Esophagus muscularis mucosa (tissue), 4 donors: ENCODE data around the gene UBE2Z. TPM values are rescaled to one million over a fixed set of nuclear protein-coding genes. Genes with fewer than 3 reads are reported as not detected.
"Not testable (repeated sequence)": the region's sequence is repeated elsewhere in the genome, so short reads cannot be mapped to it uniquely, and the experiment has no call there.

Experiments
- DNase-seq: peaks from one replicate; pipeline ENCODE4 v3.0.0-alpha.2; 2017; ENCODE audit errors: extremely low spot score
- H3K27ac ChIP-seq, 4 donors: fragments of 200-600 bp; sonication (generic); replicated peaks in 1 of 4; 1 replicate in 3 of 4; 2 replicates in 1 of 4; pipeline ENCODE4 v1.5.1; 2016 to 2019; ENCODE audit warnings: mild to moderate bottlenecking in 1 of 4
- H3K27me3 ChIP-seq, 4 donors: fragments of 200-600 bp; sonication (generic); one replicate each; pipeline versions ENCODE4 v1.5.1 to v1.6.0; 2016 to 2019
- H3K36me3 ChIP-seq, 4 donors: fragments of 200-600 bp; sonication (generic); one replicate each; pipeline ENCODE4 v1.5.1; 2016 to 2019
- H3K4me1 ChIP-seq, 4 donors: fragments of 200-600 bp; sonication (generic); one replicate each; pipeline ENCODE4 v1.5.1; 2016 to 2019
- H3K4me3 ChIP-seq, 4 donors: fragments of 200-600 bp; sonication (generic); 1 replicate in 2 of 4; 2 replicates in 2 of 4; pipeline ENCODE4 v1.5.1; 2016 to 2019; ENCODE audit warnings: mild to moderate bottlenecking in 4 of 4, moderate library complexity in 1 of 4
- H3K9me3 ChIP-seq, 4 donors: fragments of 200-600 bp; sonication (generic); 1 replicate in 3 of 4; 2 replicates in 1 of 4; pipeline ENCODE4 v1.5.1; 2016 to 2019
- CTCF ChIP-seq, 3 experiments: fragments of 200-600 bp in 2 of 3; fragments of 450-650 bp in 1 of 3; sonication (generic) in 2 of 3; IDR thresholded peaks; one replicate each; pipeline ENCODE4 v1.5.1; 2017 to 2019; ENCODE audit warnings: antibody characterized with exemption in 3 of 3, mild to moderate bottlenecking in 2 of 3, moderate library complexity in 1 of 3
- EP300 ChIP-seq: sonication (generic); formaldehyde crosslinking; IDR thresholded peaks from one replicate; pipeline ENCODE4 v1.6.1; 2017; ENCODE audit warnings: antibody characterized with exemption
- POLR2A ChIP-seq: fragments of 450-650 bp; IDR thresholded peaks from one replicate; pipeline ENCODE4 v1.6.1; 2017; ENCODE audit warnings: antibody characterized with exemption, moderate library complexity, mild to moderate bottlenecking, low read depth
- POLR2AphosphoS5 ChIP-seq, 2 donors: sonication (generic); formaldehyde crosslinking; IDR thresholded peaks; one replicate each; pipeline ENCODE4 v1.6.1; 2017; ENCODE audit warnings: antibody characterized with exemption in 2 of 2
- WGBS: methylation state at CpG from one replicate; pipeline ENCODE4 v1.1.5; 2018; 5-methylcytosine and 5-hydroxymethylcytosine counted together
- intact Hi-C: fragments of 100-400 bp; cut with DNase I; formaldehyde crosslinking; loops from one replicate; pipeline ENCODE4 v1.15.1; 2023
- total RNA-seq, 4 donors: library from RNA; depleted of rRNA; stranded (reverse); fragments of >200 nt; gene quantifications; one replicate each; pipeline versions ENCODE4 v1.1.0 to v1.2.1, GENCODE V29; 2016

The UBE2Z gene
- total RNA-seq, 4 donors from 2014 or later = 46.4 to 76.4 (median 62.9) TPM

GRCh38 chr17:48944515-48945260, 36.5 kb downstream of the UBE2Z start, which contains the start of gene SNF8:
Gene SNF8, minus strand, starts transcription at chr17:48944842. Its CDS starts 108 bp downstream, at chr17:48944734.
- TF ChIP-seq POLR2A = peak; percentile 62
- peak; percentile 92 to 96 for TF ChIP-seq POLR2AphosphoS5 (IDR thresholded peaks at IDR 0.05)
- TF ChIP-seq EP300 = no peak
- TF ChIP-seq CTCF (IDR thresholded peaks at IDR 0.05) = no peak
- Histone ChIP-seq H3K27me3 (peaks cover 0 to 10% (median 0%) of the 10 kb centered on the region in 4 donors), H3K27ac (peak within 1 kb of the TSS; percentile 84 to 93 (median 88)), H3K4me1 (peaks cover 18 to 35% (median 28%) of the 10 kb centered on the region in 4 donors), H3K36me3 (peaks cover 11 to 28% (median 18%) of the 10 kb centered on the region in 4 donors), H3K4me3 (peak within 1 kb of the TSS; percentile 91 to 93 (median 92)), H3K9me3 (no peaks in the 10 kb centered on the region)
- WGBS = 6% methylated on average over 35 of the region's 55 CpGs
- DNase-seq = peak; percentile 96
- intact Hi-C loops = loop anchor here (5.0 kb wide), 1 partner anchor 37 kb away; the partner anchor contains the start of gene UBE2Z

- Histone ChIP-seq H3K4me3 (peak overlapping the region; percentile 91 to 93 (median 92)), H3K27ac (peak overlapping the region; percentile 84 to 93 (median 88)), H3K4me1 (peaks cover 18 to 35% (median 28%) of the 10 kb centered on the region in 4 donors), H3K36me3 (peaks cover 5 to 23% (median 13%) of the 10 kb centered on the region in 4 donors)
- H3K27me3 ChIP-seq, intact Hi-C loops, H3K9me3 ChIP-seq, DNase-seq: not testable (repeated sequence)
- WGBS = 90% methylated on average over 16 of the region's 16 CpGs
These were observed 37.0 kb downstream of the UBE2Z start for GRCh38 chr17:48945261-48945651.

- Histone ChIP-seq H3K27ac (no peak overlapping the region), H3K27me3 (peaks cover 0 to 62% (median 9%) of the 10 kb centered on the region in 4 donors), H3K36me3 (no peaks in the 10 kb centered on the region), H3K9me3 (no peaks in the 10 kb centered on the region), H3K4me3 (no peak overlapping the region), H3K4me1 (no peaks in the 10 kb centered on the region)
- TF ChIP-seq EP300 (no peak), POLR2A (no peak), CTCF (IDR thresholded peaks at IDR 0.05) (no peak)
- DNase-seq = no peak
- 74% methylated on average over 5 of the region's 5 CpGs for WGBS
- intact Hi-C loops = no loop called here
These were observed 43.4 kb downstream of the UBE2Z start for GRCh38 chr17:48951572-48951971.

GRCh38 chr17:48952904-48953303, 44.7 kb downstream of the UBE2Z start:
- TF ChIP-seq POLR2AphosphoS5 (IDR thresholded peaks at IDR 0.05) = no peak
- intact Hi-C loops = no loop called here
- no peak for DNase-seq
- Histone ChIP-seq H3K27ac (no peak overlapping the region), H3K9me3 (no peaks in the 10 kb centered on the region), H3K36me3 (no peaks in the 10 kb centered on the region), H3K4me3 (no peak overlapping the region), H3K27me3 (peaks cover 0 to 64% (median 9%) of the 10 kb centered on the region in 4 donors), H3K4me1 (no peaks in the 10 kb centered on the region)
- WGBS = 29% methylated on average over 5 of the region's 5 CpGs

GRCh38 chr17:48954300-48954755, 46.1 kb downstream of the UBE2Z start:
- Histone ChIP-seq H3K27me3 (peaks cover 0 to 77% (median 9%) of the 10 kb centered on the region in 4 donors), H3K9me3 (no peaks in the 10 kb centered on the region), H3K36me3 (no peaks in the 10 kb centered on the region), H3K4me3 (no peak overlapping the region), H3K4me1 (no peaks in the 10 kb centered on the region), H3K27ac (no peak overlapping the region)
- DNase-seq = no peak
- intact Hi-C loops = no loop called here
- WGBS = 43% methylated on average over 7 of the region's 7 CpGs
- TF ChIP-seq CTCF (IDR thresholded peaks at IDR 0.05) (no peak), POLR2A (no peak), EP300 (no peak)
